Esophagus muscularis mucosa (tissue), 4 donors: ENCODE measurements around the gene PDCD5. TPM values are rescaled to one million over a fixed set of nuclear protein-coding genes. Genes with fewer than 3 reads are reported as not detected.

Experiments
- DNase-seq: peaks from one replicate; pipeline ENCODE4 v3.0.0-alpha.2; 2017; ENCODE audit errors: extremely low spot score
- H3K27ac ChIP-seq, 4 donors: fragments of 200-600 bp; sonication (generic); replicated peaks in 1 of 4; 1 replicate in 3 of 4; 2 replicates in 1 of 4; pipeline ENCODE4 v1.5.1; 2016 to 2019; ENCODE audit warnings: mild to moderate bottlenecking in 1 of 4
- H3K27me3 ChIP-seq, 4 donors: fragments of 200-600 bp; sonication (generic); one replicate each; pipeline versions ENCODE4 v1.5.1 to v1.6.0; 2016 to 2019
- H3K36me3 ChIP-seq, 4 donors: fragments of 200-600 bp; sonication (generic); one replicate each; pipeline ENCODE4 v1.5.1; 2016 to 2019
- H3K4me1 ChIP-seq, 4 donors: fragments of 200-600 bp; sonication (generic); one replicate each; pipeline ENCODE4 v1.5.1; 2016 to 2019
- H3K4me3 ChIP-seq, 4 donors: fragments of 200-600 bp; sonication (generic); 1 replicate in 2 of 4; 2 replicates in 2 of 4; pipeline ENCODE4 v1.5.1; 2016 to 2019; ENCODE audit warnings: mild to moderate bottlenecking in 4 of 4, moderate library complexity in 1 of 4
- H3K9me3 ChIP-seq, 4 donors: fragments of 200-600 bp; sonication (generic); 1 replicate in 3 of 4; 2 replicates in 1 of 4; pipeline ENCODE4 v1.5.1; 2016 to 2019
- CTCF ChIP-seq, 3 experiments: fragments of 200-600 bp in 2 of 3; fragments of 450-650 bp in 1 of 3; sonication (generic) in 2 of 3; IDR thresholded peaks; one replicate each; pipeline ENCODE4 v1.5.1; 2017 to 2019; ENCODE audit warnings: antibody characterized with exemption in 3 of 3, mild to moderate bottlenecking in 2 of 3, moderate library complexity in 1 of 3
- EP300 ChIP-seq: sonication (generic); formaldehyde crosslinking; IDR thresholded peaks from one replicate; pipeline ENCODE4 v1.6.1; 2017; ENCODE audit warnings: antibody characterized with exemption
- POLR2A ChIP-seq: fragments of 450-650 bp; IDR thresholded peaks from one replicate; pipeline ENCODE4 v1.6.1; 2017; ENCODE audit warnings: antibody characterized with exemption, moderate library complexity, mild to moderate bottlenecking, low read depth
- POLR2AphosphoS5 ChIP-seq, 2 donors: sonication (generic); formaldehyde crosslinking; IDR thresholded peaks; one replicate each; pipeline ENCODE4 v1.6.1; 2017; ENCODE audit warnings: antibody characterized with exemption in 2 of 2
- WGBS: methylation state at CpG from one replicate; pipeline ENCODE4 v1.1.5; 2018; 5-methylcytosine and 5-hydroxymethylcytosine counted together
- intact Hi-C: fragments of 100-400 bp; cut with DNase I; formaldehyde crosslinking; loops from one replicate; pipeline ENCODE4 v1.15.1; 2023
- total RNA-seq, 4 donors: library from RNA; depleted of rRNA; stranded (reverse); fragments of >200 nt; gene quantifications; one replicate each; pipeline versions ENCODE4 v1.1.0 to v1.2.1, GENCODE V29; 2016

PDCD5 gene
- total RNA-seq, 4 donors from 2014 or later: 98.8 to 132 (median 112) TPM

GRCh38 chr19:32550666-32551065, 30.3 kb upstream of the PDCD5 start:
- Histone ChIP-seq H3K4me1 (no peaks in the 10 kb centered on the region), H3K36me3 (no peaks in the 10 kb centered on the region), H3K4me3 (no peak overlapping the region), H3K27me3 (peaks cover 0 to 5% (median 0%) of the 10 kb centered on the region in 4 donors), H3K27ac (no peak overlapping the region), H3K9me3 (no peaks in the 10 kb centered on the region)
- intact Hi-C loops: no loop called here
- TF ChIP-seq POLR2A: no peak
- TF ChIP-seq CTCF (IDR thresholded peaks at IDR 0.05): no peak
- no peak for TF ChIP-seq POLR2AphosphoS5 (IDR thresholded peaks at IDR 0.05)
- TF ChIP-seq EP300: no peak
- no peak for DNase-seq
- WGBS: 70% methylated on average over 5 of the region's 5 CpGs

- WGBS: 82% methylated on average over 1 of the region's 1 CpG
- no peaks in the 10 kb centered on the region for H3K36me3 ChIP-seq
- DNase-seq: no peak
Observed at GRCh38 chr19:32555786-32556185, 25.2 kb upstream of the PDCD5 start.

GRCh38 chr19:32558607-32559228, 22.3 kb upstream of the PDCD5 start:
- H3K4me3 ChIP-seq: no peak overlapping the region
- TF ChIP-seq POLR2A: no peak
- no peak for TF ChIP-seq EP300
- TF ChIP-seq CTCF (IDR thresholded peaks at IDR 0.05): no peak
- intact Hi-C loops: no loop called here
- no peak overlapping the region for H3K27ac ChIP-seq
- peaks cover 0 to 16% (median 0%) of the 10 kb centered on the region in 4 donors for H3K27me3 ChIP-seq
- H3K9me3 ChIP-seq: no peaks in the 10 kb centered on the region
- no peaks in the 10 kb centered on the region for H3K4me1 ChIP-seq
- no peaks in the 10 kb centered on the region for H3K36me3 ChIP-seq
- WGBS: 63% methylated on average over 10 of the region's 10 CpGs
- no peak for DNase-seq

More at GRCh38 chr19:32555786-32556185, 25.2 kb upstream of the PDCD5 start:
- TF ChIP-seq POLR2AphosphoS5 (IDR thresholded peaks at IDR 0.05) (no peak), CTCF (IDR thresholded peaks at IDR 0.05) (no peak), POLR2A (no peak), EP300 (no peak)
- H3K4me1 ChIP-seq: no peaks in the 10 kb centered on the region
- intact Hi-C loops: no loop called here
- no peak overlapping the region for H3K4me3 ChIP-seq
- H3K27me3 ChIP-seq: peaks cover 0 to 21% (median 0%) of the 10 kb centered on the region in 4 donors
- no peaks in the 10 kb centered on the region for H3K9me3 ChIP-seq
- H3K27ac ChIP-seq: no peak overlapping the region

GRCh38 chr19:32563761-32564160, 17.2 kb upstream of the PDCD5 start:
- Histone ChIP-seq H3K27ac (no peak overlapping the region), H3K9me3 (no peaks in the 10 kb centered on the region), H3K4me1 (no peaks in the 10 kb centered on the region), H3K27me3 (peaks cover 0 to 39% (median 0%) of the 10 kb centered on the region in 4 donors), H3K4me3 (no peak overlapping the region), H3K36me3 (no peaks in the 10 kb centered on the region)
- no peak for TF ChIP-seq POLR2A
- no peak for TF ChIP-seq CTCF (IDR thresholded peaks at IDR 0.05)
- no peak for TF ChIP-seq EP300
- no peak for TF ChIP-seq POLR2AphosphoS5 (IDR thresholded peaks at IDR 0.05)
- intact Hi-C loops: no loop called here
- 87% methylated on average over 9 of the region's 9 CpGs for WGBS
- no peak for DNase-seq

GRCh38 chr19:32566246-32566830, 14.7 kb upstream of the PDCD5 start:
- H3K4me3 ChIP-seq: no peak overlapping the region
- TF ChIP-seq CTCF (IDR thresholded peaks at IDR 0.05) (no peak), EP300 (no peak), POLR2AphosphoS5 (IDR thresholded peaks at IDR 0.05) (no peak), POLR2A (no peak)
- no peak overlapping the region for H3K27ac ChIP-seq
- H3K9me3 ChIP-seq: no peaks in the 10 kb centered on the region
- no peaks in the 10 kb centered on the region for H3K4me1 ChIP-seq
- H3K36me3 ChIP-seq: no peaks in the 10 kb centered on the region
- DNase-seq: no peak
- peaks cover 0 to 39% (median 0%) of the 10 kb centered on the region in 4 donors for H3K27me3 ChIP-seq
- intact Hi-C loops: no loop called here
- WGBS: 73% methylated on average over 5 of the region's 5 CpGs
